Measurements from ENCODE around the gene HECTD3. TPM values are rescaled to one million over a fixed set of nuclear protein-coding genes. Genes with fewer than 3 reads are reported as not detected.

HECTD3 gene
- total RNA-seq, 4 donors from 2014 or later, result 70.5 to 321 (median 133) TPM

GRCh38 chr1:45033356-45033755 is 22.2 kb upstream of the HECTD3 start:
- intact Hi-C loops (cut with DNase I; ENCODE audit: low total_unique reads) (no loop called here), in situ Hi-C loops (cut with MboI; ENCODE audit: low pct_ligation_motif_present in 1 of 4, low pct_unique_long_range_greater_than_20kb in 1 of 4, low sequenced_read_pairs in 3 of 4) (no loop called here)
- peaks cover 0 to 13% (median 5%) of the 10 kb centered on the region in 4 donors for H3K4me1 ChIP-seq
- DNase-seq, result no peak
- H3K9me3 ChIP-seq, result no peaks in the 10 kb centered on the region
- WGBS, 2 donors (ENCODE audit: low coverage in 1 of 2), result 83 to 94% methylated on average over 1 of the region's 1 CpG
- no peak overlapping the region for H3K27ac ChIP-seq
- H3K36me3 ChIP-seq, result no peaks in the 10 kb centered on the region
- no peak overlapping the region for H3K4me3 ChIP-seq
- TF ChIP-seq POLR2A (IDR thresholded peaks at IDR 0.05), result no peak
- no peak for TF ChIP-seq POLR2AphosphoS5 (IDR thresholded peaks at IDR 0.05)
- no peak for TF ChIP-seq EP300 (IDR thresholded peaks at IDR 0.05; ENCODE audit: low read depth)
- TF ChIP-seq CTCF (IDR thresholded peaks at IDR 0.05), result no peak
- H3K27me3 ChIP-seq, result no peaks in the 10 kb centered on the region

GRCh38 chr1:45032837-45033236 is 21.7 kb upstream of the HECTD3 start:
- no peaks in the 10 kb centered on the region for H3K9me3 ChIP-seq
- WGBS, 2 donors (ENCODE audit: low coverage in 1 of 2), result 80 to 81% methylated on average over 2 of the region's 2 CpGs
- no peak overlapping the region for H3K4me3 ChIP-seq
- intact Hi-C loops (cut with DNase I; ENCODE audit: low total_unique reads) (no loop called here), in situ Hi-C loops (cut with MboI; ENCODE audit: low pct_ligation_motif_present in 1 of 4, low pct_unique_long_range_greater_than_20kb in 1 of 4, low sequenced_read_pairs in 3 of 4) (no loop called here)
- H3K27ac ChIP-seq, result no peak overlapping the region
- no peak for DNase-seq
- no peaks in the 10 kb centered on the region for H3K27me3 ChIP-seq
- TF ChIP-seq POLR2AphosphoS5 (IDR thresholded peaks at IDR 0.05), result no peak
- TF ChIP-seq POLR2A (IDR thresholded peaks at IDR 0.05), result no peak
- no peak for TF ChIP-seq EP300 (IDR thresholded peaks at IDR 0.05; ENCODE audit: low read depth)
- TF ChIP-seq CTCF (IDR thresholded peaks at IDR 0.05), result no peak
- peaks cover 0 to 7% (median 2%) of the 10 kb centered on the region in 4 donors for H3K4me1 ChIP-seq
- H3K36me3 ChIP-seq, result no peaks in the 10 kb centered on the region

- no peaks in the 10 kb centered on the region for H3K36me3 ChIP-seq
- no peaks in the 10 kb centered on the region for H3K9me3 ChIP-seq
- H3K4me1 ChIP-seq, result no peaks in the 10 kb centered on the region
- H3K27me3 ChIP-seq, result no peaks in the 10 kb centered on the region
- intact Hi-C loops (cut with DNase I; ENCODE audit: low total_unique reads), result no loop called here
- DNase-seq, result no peak
- in situ Hi-C loops (cut with MboI; ENCODE audit: low pct_ligation_motif_present in 1 of 4, low pct_unique_long_range_greater_than_20kb in 1 of 4, low sequenced_read_pairs in 3 of 4), result no loop called here
- 75 to 79% methylated on average over 1 of the region's 1 CpG for WGBS, 2 donors (ENCODE audit: low coverage in 1 of 2)
- H3K4me3 ChIP-seq, result no peak overlapping the region
- TF ChIP-seq POLR2AphosphoS5 (IDR thresholded peaks at IDR 0.05) (no peak), CTCF (IDR thresholded peaks at IDR 0.05) (no peak), POLR2A (IDR thresholded peaks at IDR 0.05) (no peak), EP300 (IDR thresholded peaks at IDR 0.05; ENCODE audit: low read depth) (no peak)
- no peak overlapping the region for H3K27ac ChIP-seq
Measured at GRCh38 chr1:45026446-45026845, 15.3 kb upstream of the HECTD3 start.

- intact Hi-C loops (cut with DNase I; ENCODE audit: low total_unique reads) (no loop called here), in situ Hi-C loops (cut with MboI; ENCODE audit: low pct_ligation_motif_present in 1 of 4, low pct_unique_long_range_greater_than_20kb in 1 of 4, low sequenced_read_pairs in 3 of 4) (loop anchor here (5.0 to 25.0 kb wide), 3 partner anchors 186 to 274 kb away; partner anchors contain the start of genes BEST4 (in 1 of the 4), PTCH2 (in 1 of the 4) and RPS8 (in 1 of the 4))
- no peak overlapping the region for H3K4me3 ChIP-seq
- no peaks in the 10 kb centered on the region for H3K27me3 ChIP-seq
- H3K9me3 ChIP-seq, result no peaks in the 10 kb centered on the region
- H3K4me1 ChIP-seq, result no peaks in the 10 kb centered on the region
- 96 to 100% methylated on average over 1 of the region's 1 CpG for WGBS, 2 donors (ENCODE audit: low coverage in 1 of 2)
- no peak for TF ChIP-seq POLR2AphosphoS5 (IDR thresholded peaks at IDR 0.05)
- no peak for TF ChIP-seq POLR2A (IDR thresholded peaks at IDR 0.05)
- no peak for TF ChIP-seq EP300 (IDR thresholded peaks at IDR 0.05; ENCODE audit: low read depth)
- TF ChIP-seq CTCF (IDR thresholded peaks at IDR 0.05), result no peak
- no peaks in the 10 kb centered on the region for H3K36me3 ChIP-seq
- DNase-seq, result no peak
- H3K27ac ChIP-seq, result no peak overlapping the region
Measured at GRCh38 chr1:45023663-45024062, 12.5 kb upstream of the HECTD3 start.
